Measurements from ENCODE around the gene ACOT8. TPM values are rescaled to one million over a fixed set of nuclear protein-coding genes. Genes with fewer than 3 reads are reported as not detected.

The ACOT8 gene
- polyA plus RNA-seq, 1 donor (not counting 4 experiments of a cell fraction or from before 2014, with no cell fraction given): 23.9 TPM

GRCh38 chr20:45872626-45873025 is 15.4 kb upstream of the ACOT8 start:
- FAIRE-seq: no peak
- Histone ChIP-seq H3K27ac (ENCODE audit: control insufficient read depth, insufficient read depth, low read length) (no peak overlapping the region), H4K20me1 (ENCODE audit: control insufficient read depth, extremely low read depth, insufficient read depth, low read length) (no peaks in the 10 kb centered on the region), H3K9me3 (ENCODE audit: control insufficient read depth, low read depth, low read length) (no peaks in the 10 kb centered on the region), H3K79me2 (ENCODE audit: control insufficient read depth, insufficient read depth, low read length) (no peaks in the 10 kb centered on the region), H3K27me3 (ENCODE audit: control insufficient read depth, extremely low read depth, insufficient read depth, low read length) (no peaks in the 10 kb centered on the region), H3K4me2 (ENCODE audit: control insufficient read depth, extremely low read depth, insufficient read depth, low read depth, low read length) (no peak overlapping the region), H3K9ac (ENCODE audit: control insufficient read depth, extremely low read depth, insufficient read depth, low read length) (no peak overlapping the region), H3K4me3 (ENCODE audit: control insufficient read depth in 2 of 3, extremely low read depth in 1 of 3, insufficient read depth in 2 of 3, low read depth in 1 of 3, low read length in 3 of 3) (no peak overlapping the region), H3K36me3 (ENCODE audit: control insufficient read depth in 2 of 2, extremely low read depth in 1 of 2, insufficient read depth in 2 of 2, low read length in 2 of 2) (no peaks in the 10 kb centered on the region), H3K9me1 (ENCODE audit: control insufficient read depth, extremely low read depth, insufficient read depth, low read length) (no peaks in the 10 kb centered on the region), H2AFZ (ENCODE audit: control insufficient read depth, low read length) (no peak overlapping the region), H3K4me1 (ENCODE audit: control insufficient read depth, extremely low read depth, insufficient read depth, low read length) (peaks cover 8% of the 10 kb centered on the region)
- DNase-seq (ENCODE audit: low read depth, low spot score): no peak
- dilution Hi-C loops (cut with MboI; ENCODE audit: extremely low pct_ligation_motif_present, low sequenced_read_pairs): no loop called here
- no peak for TF ChIP-seq CTCF (optimal IDR thresholded peaks at IDR 0.05 in 1 of 3, IDR thresholded peaks at IDR 0.05 in 1 of 3, conservative IDR thresholded peaks at IDR 0.05 in 1 of 3; ENCODE audit: extremely low read depth in 1 of 3, insufficient read depth in 2 of 3, low read length in 3 of 3)
- TF ChIP-seq EZH2 (IDR thresholded peaks at IDR 0.05; ENCODE audit: low read length): no peak

DNA sequence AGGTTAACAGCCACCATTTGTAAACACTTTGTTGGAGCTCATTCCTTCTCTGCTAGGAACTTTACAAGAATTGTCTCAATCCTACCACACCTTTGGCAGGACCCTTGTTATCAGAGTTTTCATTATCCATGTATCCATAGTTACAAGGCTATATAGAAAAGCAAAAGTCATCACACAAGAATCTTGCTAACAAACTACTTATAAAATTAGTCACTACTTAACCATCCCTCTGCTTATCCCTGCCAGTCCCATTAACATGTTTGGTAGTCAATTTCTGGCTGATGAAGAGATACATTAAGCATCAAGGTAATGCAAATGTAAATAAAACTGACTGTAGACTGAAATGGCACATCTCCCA is 10.6 kb upstream of the ACOT8 start:
- dilution Hi-C loops (cut with MboI; ENCODE audit: extremely low pct_ligation_motif_present, low sequenced_read_pairs): no loop called here
- H3K36me3 ChIP-seq (ENCODE audit: control insufficient read depth in 2 of 2, extremely low read depth in 1 of 2, insufficient read depth in 2 of 2, low read length in 2 of 2): no peaks in the 10 kb centered on the region
- H3K9me1 ChIP-seq (ENCODE audit: control insufficient read depth, extremely low read depth, insufficient read depth, low read length): peaks cover 2% of the 10 kb centered on the region
- peak overlapping the region; percentile 28 for H3K9ac ChIP-seq (ENCODE audit: control insufficient read depth, extremely low read depth, insufficient read depth, low read length)
- no peaks in the 10 kb centered on the region for H3K9me3 ChIP-seq (ENCODE audit: control insufficient read depth, low read depth, low read length)
- no peak overlapping the region for H3K4me2 ChIP-seq (ENCODE audit: control insufficient read depth, extremely low read depth, insufficient read depth, low read depth, low read length)
- H4K20me1 ChIP-seq (ENCODE audit: control insufficient read depth, extremely low read depth, insufficient read depth, low read length): no peaks in the 10 kb centered on the region
- H3K27me3 ChIP-seq (ENCODE audit: control insufficient read depth, extremely low read depth, insufficient read depth, low read length): no peaks in the 10 kb centered on the region
- no peak overlapping the region for H2AFZ ChIP-seq (ENCODE audit: control insufficient read depth, low read length)
- no peak for TF ChIP-seq EZH2 (IDR thresholded peaks at IDR 0.05; ENCODE audit: low read length)
- no peak for TF ChIP-seq CTCF (optimal IDR thresholded peaks at IDR 0.05 in 1 of 3, IDR thresholded peaks at IDR 0.05 in 1 of 3, conservative IDR thresholded peaks at IDR 0.05 in 1 of 3; ENCODE audit: extremely low read depth in 1 of 3, insufficient read depth in 2 of 3, low read length in 3 of 3)
- FAIRE-seq (peak; percentile 59), DNase-seq (ENCODE audit: low read depth, low spot score) (no peak)
- H3K4me3 ChIP-seq (ENCODE audit: control insufficient read depth in 2 of 3, extremely low read depth in 1 of 3, insufficient read depth in 2 of 3, low read depth in 1 of 3, low read length in 3 of 3): no peak overlapping the region
- H3K4me1 ChIP-seq (ENCODE audit: control insufficient read depth, extremely low read depth, insufficient read depth, low read length): peaks cover 18% of the 10 kb centered on the region
- H3K79me2 ChIP-seq (ENCODE audit: control insufficient read depth, insufficient read depth, low read length): no peaks in the 10 kb centered on the region
- peak overlapping the region; percentile 68 for H3K27ac ChIP-seq (ENCODE audit: control insufficient read depth, insufficient read depth, low read length)
